Pancreas (tissue), 10 donors: Measurements from ENCODE around the gene MLN. TPM values are rescaled to one million over a fixed set of nuclear protein-coding genes. Genes with fewer than 3 reads are reported as not detected.

ENCODE experiments used
- ATAC-seq, 4 donors: fragments of 200-7000 bp; cut with Tn5 transposase; one replicate each; pipeline versions ENCODE4 v1.8.0 to v1.9.1; 2020; ENCODE audit warnings: mild to moderate bottlenecking in 4 of 4, moderate library complexity in 4 of 4
- DNase-seq, 6 donors: peaks; one replicate each; pipeline ENCODE4 v3.0.0-alpha.2; 2020
- FAIRE-seq: peaks from 2 replicates; lab custom pipeline; 2012; peaks lifted over from hg19 to GRCh38; lab: Jason Lieb, UNC
- H3K27ac ChIP-seq, 4 donors: fragments of 200-600 bp; sonication (generic); 1 replicate in 3 of 4; 2 replicates in 1 of 4; pipeline versions ENCODE4 v1.5.0 to v1.8.0; 2020
- H3K27me3 ChIP-seq, 4 donors: fragments of 200-600 bp; one replicate each; pipeline ENCODE4 v1.8.0; 2021
- H3K36me3 ChIP-seq, 3 donors: fragments of 200-600 bp; sonication (generic) in 1 of 3; one replicate each; pipeline versions ENCODE4 v1.5.0 to v1.8.0; 2020 to 2021
- H3K4me1 ChIP-seq, 3 donors: fragments of 200-600 bp; one replicate each; pipeline ENCODE4 v1.8.0; 2021
- H3K4me3 ChIP-seq, 4 donors: fragments of 200-600 bp; sonication (generic) in 2 of 4; one replicate each; pipeline versions ENCODE4 v1.5.0 to v1.8.0; 2020 to 2021
- H3K9me3 ChIP-seq, 4 donors: fragments of 200-600 bp; one replicate each; pipeline ENCODE4 v1.8.0; 2021
- CTCF ChIP-seq, 4 donors: fragments of 200-600 bp; sonication (generic) in 3 of 4; IDR thresholded peaks; one replicate each; pipeline versions ENCODE4 v1.5.0 to v1.8.0; 2021; ENCODE audit warnings: antibody characterized with exemption in 4 of 4
- WGBS, 2 donors: extraction: QIAGEN DNeasy Blood & Tissue Kit; methylation state at CpG; one replicate each; pipeline ENCODE4 v1.1.7; 2013; 5-methylcytosine and 5-hydroxymethylcytosine counted together
- intact Hi-C, 3 donors: fragments of 100-400 bp; cut with DNase I; formaldehyde crosslinking; loops; one replicate each; pipeline versions ENCODE4 v1.11.1 to v1.14.2; 2022
- polyA plus RNA-seq, 2 donors: library from polyadenylated mRNA; stranded (reverse); fragments of 200-250 nt; gene quantifications; one replicate each; pipeline ENCODE4 v1.2.3, GENCODE V29; 2013
- total RNA-seq, 6 donors: library from RNA; stranded (reverse); fragmentation: NEBNext Ultra II Directional in 4 of 6; extraction: Animal tissue kit (Norgen Biotek cat#: 25700) in 4 of 6; gene quantifications; one replicate each; pipeline versions ENCODE4 v1.2.1 to v1.2.4, GENCODE V29; 2021 to 2023
- donor health status: healthy with polysubstance abuse.
- donor health status: DM: no; HTN: no; CAD: no; lungs with moderate emphysema.
- donor health status: DM: no; HTN: no; CAD: no.
- donor health status: control.
- donor health status: control.
- donor health status: Bipolar disorder and iron deficiency.
- donor health status: DM: yes; HTN: yes; CAD: no.
- donor health status: DM: no; HTN: no; CAD: no.
- donor health status: DM: no; HTN: no; CAD: no.
- donor health status: DM: yes; HTN: yes; CAD: no.

Gene MLN
- total and polyA plus RNA-seq, 8 donors, result not detected

GRCh38 chr6:33779895-33780294 lies 23.9 kb downstream of the MLN start:
- intact Hi-C loops, result no loop called here
- no peak overlapping the region for H3K4me3 ChIP-seq
- 91 to 92% methylated on average over 14 of the region's 14 CpGs for WGBS, 2 donors
- H3K4me1 ChIP-seq, result no peaks in the 10 kb centered on the region
- ATAC-seq (no peak), FAIRE-seq (no peak), DNase-seq (no peak)
- peaks cover 13 to 84% (median 52%) of the 10 kb centered on the region in 3 donors for H3K36me3 ChIP-seq
- no peaks in the 10 kb centered on the region for H3K27me3 ChIP-seq
- H3K9me3 ChIP-seq, result no peaks in the 10 kb centered on the region
- no peak overlapping the region for H3K27ac ChIP-seq
- TF ChIP-seq CTCF (IDR thresholded peaks at IDR 0.05), result no peak

- intact Hi-C loops, result no loop called here
- no peak for ATAC-seq
Measured at GRCh38 chr6:33779290-33779689, 24.5 kb downstream of the MLN start.

GRCh38 chr6:33778444-33779121 lies 25.2 kb downstream of the MLN start:
- Histone ChIP-seq H3K9me3 (no peaks in the 10 kb centered on the region), H3K36me3 (peaks cover 13 to 79% (median 49%) of the 10 kb centered on the region in 3 donors), H3K4me1 (no peaks in the 10 kb centered on the region), H3K4me3 (no peak overlapping the region), H3K27me3 (no peaks in the 10 kb centered on the region), H3K27ac (no peak overlapping the region)
- FAIRE-seq (no peak), DNase-seq (no peak), ATAC-seq (no peak)
- WGBS, 2 donors, result 89 to 91% methylated on average over 12 of the region's 12 CpGs
- intact Hi-C loops, result no loop called here
- TF ChIP-seq CTCF (IDR thresholded peaks at IDR 0.05), result no peak

More at GRCh38 chr6:33779290-33779689, 24.5 kb downstream of the MLN start:
- no peak overlapping the region for H3K27ac ChIP-seq
- FAIRE-seq (no peak), DNase-seq (no peak)
- no peaks in the 10 kb centered on the region for H3K27me3 ChIP-seq
- no peak overlapping the region for H3K4me3 ChIP-seq
- no peaks in the 10 kb centered on the region for H3K9me3 ChIP-seq
- peaks cover 13 to 86% (median 54%) of the 10 kb centered on the region in 3 donors for H3K36me3 ChIP-seq
- no peaks in the 10 kb centered on the region for H3K4me1 ChIP-seq
- 82 to 85% methylated on average over 7 of the region's 7 CpGs for WGBS, 2 donors
- TF ChIP-seq CTCF (IDR thresholded peaks at IDR 0.05), result no peak

GRCh38 chr6:33777398-33778388 lies 26.1 kb downstream of the MLN start:
- intact Hi-C loops, result no loop called here
- ATAC-seq (no peak), DNase-seq (no peak), FAIRE-seq (no peak)
- no peaks in the 10 kb centered on the region for H3K27me3 ChIP-seq
- H3K27ac ChIP-seq, result no peak overlapping the region
- no peaks in the 10 kb centered on the region for H3K9me3 ChIP-seq
- no peaks in the 10 kb centered on the region for H3K4me1 ChIP-seq
- H3K36me3 ChIP-seq, result peaks cover 13 to 75% (median 48%) of the 10 kb centered on the region in 3 donors
- no peak for TF ChIP-seq CTCF (IDR thresholded peaks at IDR 0.05)
- H3K4me3 ChIP-seq, result no peak overlapping the region
- 89 to 93% methylated on average over 25 of the region's 25 CpGs for WGBS, 2 donors
